ENCODE results near the gene FOXI1.
"Not testable (repeated sequence)": the region's sequence is repeated elsewhere in the genome, so short reads cannot be mapped to it uniquely, and the experiment has no call there.

The FOXI1 gene

GRCh38 chr5:170094329-170094728, 11.4 kb upstream of the FOXI1 start:
- not testable (repeated sequence) for DNase-seq

- peak; percentile 84 to 85 for DNase-seq
Measured at GRCh38 chr5:170095646-170096045, 10.1 kb upstream of the FOXI1 start.

GRCh38 chr5:170097934-170098333, 7.8 kb upstream of the FOXI1 start:
- peak; percentile 28 to 38 for DNase-seq

GRCh38 chr5:170100066-170100943, 5.4 kb upstream of the FOXI1 start:
- DNase-seq, result peak; percentile 57 to 93

DNA sequence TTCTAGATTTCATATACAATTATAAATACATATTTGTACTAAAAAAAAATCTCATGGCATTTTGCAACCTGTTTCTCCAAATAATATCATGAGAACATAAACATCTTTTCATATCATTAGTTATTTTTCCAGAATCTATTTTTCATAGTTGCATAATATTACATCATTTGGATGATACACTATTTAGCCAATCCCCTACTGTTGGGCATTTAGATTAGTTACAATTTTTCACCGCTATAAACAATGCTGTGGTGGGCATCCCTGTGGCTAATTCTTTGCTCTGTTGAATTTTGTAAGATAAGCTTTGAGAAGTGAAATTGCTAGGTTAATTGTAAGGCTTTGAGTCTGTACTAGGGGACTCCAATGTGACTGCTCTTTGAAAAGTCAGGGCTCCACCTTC, 2.2 kb upstream of the FOXI1 start:
- no peak for DNase-seq

GRCh38 chr5:170104299-170104698, 1.4 kb upstream of the FOXI1 start:
- DNase-seq, result no peak

- no peak for DNase-seq
Measured at GRCh38 chr5:170104710-170105109, 987 bp upstream of the FOXI1 start.

DNA sequence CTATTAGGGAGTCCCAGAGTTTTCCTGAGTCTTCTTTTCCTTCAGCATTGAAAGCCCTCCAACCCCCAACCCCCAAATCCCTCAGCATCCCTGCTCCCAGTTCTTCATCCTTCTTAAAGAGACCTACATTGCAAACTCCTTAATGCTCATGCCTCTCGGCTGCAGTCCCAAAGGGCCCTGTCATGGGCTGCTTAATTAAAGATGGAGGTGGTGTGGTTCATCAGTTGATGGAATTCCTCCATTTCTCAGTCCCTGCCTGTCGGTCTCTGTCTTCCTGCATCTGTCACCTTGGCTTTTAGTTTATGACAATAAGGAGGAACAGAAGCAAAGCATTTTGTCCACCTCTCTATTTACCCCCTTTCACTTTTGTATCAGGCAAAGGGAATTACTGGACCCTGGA, 2.0 kb downstream of the FOXI1 start:
- DNase-seq, result no peak

- no peak for DNase-seq
Measured at GRCh38 chr5:170108266-170108785, 2.6 kb downstream of the FOXI1 start.

DNA sequence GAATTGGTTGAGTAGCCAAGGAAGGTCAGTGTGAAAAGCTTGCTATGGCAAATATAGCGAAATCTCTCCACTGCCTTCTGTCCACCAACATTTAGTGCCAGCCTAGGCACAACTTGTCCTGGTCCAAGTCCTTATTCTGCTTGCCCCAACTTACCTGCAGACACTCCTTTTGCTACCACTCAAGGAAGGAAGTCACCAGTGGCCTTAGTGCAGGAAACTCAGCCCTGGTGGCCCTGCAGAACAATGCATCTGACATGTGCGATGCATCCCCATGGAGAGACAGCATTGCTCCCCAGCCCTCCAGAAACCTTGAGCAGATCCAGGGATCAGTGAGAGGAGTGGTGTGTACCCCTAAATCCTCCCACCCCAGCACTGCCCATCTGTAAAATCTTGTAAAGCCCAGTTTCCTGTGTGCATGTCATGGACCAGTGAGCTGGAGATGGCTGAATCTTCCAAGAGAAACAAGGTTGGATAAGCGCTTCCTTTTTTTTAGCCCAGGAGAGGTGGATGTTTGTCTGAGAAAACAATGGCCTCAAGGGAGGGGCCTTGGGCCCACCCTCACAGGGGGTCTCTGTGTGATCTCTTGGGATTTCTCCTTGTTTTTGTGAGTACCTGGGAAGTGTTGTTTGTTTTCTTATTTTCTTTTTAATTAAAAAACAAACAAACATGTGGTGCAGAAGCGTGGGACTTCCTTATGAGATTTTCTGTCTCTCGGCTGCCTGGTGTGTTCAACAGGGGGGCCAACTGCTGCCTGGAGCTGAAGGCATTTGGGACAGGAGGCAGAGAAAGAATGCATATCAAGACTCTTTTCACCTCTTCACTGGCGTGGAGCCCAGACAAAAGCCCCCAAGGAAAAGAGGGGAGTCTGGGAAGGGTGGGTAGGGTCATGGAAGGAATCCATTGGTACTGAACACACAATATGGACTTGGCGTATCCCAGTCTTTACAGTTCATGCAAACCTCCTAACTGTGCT, 3.6 kb downstream of the FOXI1 start:
- no peak for DNase-seq

GRCh38 chr5:170110403-170111087, 4.8 kb downstream of the FOXI1 start:
- no peak for DNase-seq

GRCh38 chr5:170111088-170111785, 5.5 kb downstream of the FOXI1 start:
- DNase-seq, result no peak

DNA sequence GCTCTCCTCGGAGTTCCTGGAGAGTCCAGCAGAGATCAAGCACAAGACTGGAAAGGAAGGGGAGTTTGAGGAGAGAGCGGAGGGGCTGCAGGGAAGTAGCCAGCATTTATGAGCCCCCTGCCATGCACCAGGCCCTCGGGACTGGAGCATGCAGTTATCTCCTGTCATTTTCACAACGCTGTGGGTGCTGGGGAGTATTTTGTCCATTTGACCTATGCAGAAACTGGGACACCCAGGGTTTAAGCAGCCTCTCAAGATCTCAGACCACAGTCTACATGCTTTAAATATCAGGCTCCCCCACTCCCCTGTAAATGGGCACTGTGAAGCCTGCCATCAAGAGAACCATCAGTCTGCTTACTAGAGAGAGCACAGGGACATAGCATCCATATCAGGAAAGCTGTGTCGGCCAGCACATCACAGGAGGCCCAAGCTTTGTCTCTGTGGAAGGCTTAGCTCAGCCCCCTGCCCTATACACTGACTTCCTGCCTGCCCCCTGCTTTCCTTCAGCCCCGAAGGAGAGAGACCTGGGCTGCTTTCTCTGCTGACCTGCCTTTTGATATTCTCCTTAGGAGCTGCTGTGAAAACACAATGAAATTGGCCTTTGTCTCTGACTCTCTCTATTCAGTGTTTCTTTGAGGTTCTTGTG, 7.3 kb downstream of the FOXI1 start:
- DNase-seq, result no peak

- peak; percentile 48 to 62 for DNase-seq
Measured at GRCh38 chr5:170113522-170113900, 7.8 kb downstream of the FOXI1 start.

- DNase-seq, result no peak
Measured at GRCh38 chr5:170114271-170114670, 8.6 kb downstream of the FOXI1 start.

- DNase-seq, result no peak
Measured at GRCh38 chr5:170115925-170116324, 10.2 kb downstream of the FOXI1 start.

GRCh38 chr5:170117736-170118135, 12.0 kb downstream of the FOXI1 start:
- DNase-seq, result no peak

DNA sequence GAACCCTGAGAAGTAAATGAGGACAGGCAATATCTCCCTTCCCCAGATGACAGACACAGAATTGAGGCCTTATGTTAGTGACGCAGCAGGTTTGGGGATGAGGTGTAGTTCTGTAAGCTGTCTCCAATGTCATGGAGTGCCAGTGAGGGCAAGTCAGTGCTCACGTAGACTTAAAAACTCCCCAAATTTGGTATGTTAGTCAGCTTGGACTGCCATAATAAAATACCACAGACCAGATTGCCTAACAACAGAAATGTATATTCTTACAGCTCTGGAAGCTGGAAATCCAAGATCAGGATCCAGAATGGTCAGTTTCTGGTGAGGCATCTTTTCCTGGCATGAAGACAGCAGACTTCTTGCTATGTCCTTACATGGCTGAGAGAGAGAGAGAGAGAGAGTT, 14.9 kb downstream of the FOXI1 start:
- DNase-seq, result no peak

GRCh38 chr5:170121321-170121720, 15.6 kb downstream of the FOXI1 start:
- no peak for DNase-seq

DNA sequence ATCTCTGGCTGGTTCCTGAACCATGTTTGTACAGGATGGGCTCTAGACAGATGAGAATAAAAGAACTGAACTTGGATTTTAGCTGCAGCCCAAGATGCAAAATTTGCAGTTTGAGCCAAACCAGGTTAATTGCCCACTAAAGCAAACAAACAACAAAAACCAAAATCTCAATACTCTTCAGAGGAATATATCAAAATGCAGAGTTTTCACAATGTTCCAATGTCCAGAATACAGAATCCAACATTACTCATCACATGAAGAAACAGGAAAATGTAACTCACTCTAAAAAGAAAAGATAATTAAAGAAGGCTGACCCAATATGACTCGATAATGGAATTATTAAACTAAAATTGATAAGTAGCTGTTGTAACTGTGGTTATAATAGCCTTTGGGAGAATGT, 20.4 kb downstream of the FOXI1 start:
- DNase-seq, result no peak

DNA sequence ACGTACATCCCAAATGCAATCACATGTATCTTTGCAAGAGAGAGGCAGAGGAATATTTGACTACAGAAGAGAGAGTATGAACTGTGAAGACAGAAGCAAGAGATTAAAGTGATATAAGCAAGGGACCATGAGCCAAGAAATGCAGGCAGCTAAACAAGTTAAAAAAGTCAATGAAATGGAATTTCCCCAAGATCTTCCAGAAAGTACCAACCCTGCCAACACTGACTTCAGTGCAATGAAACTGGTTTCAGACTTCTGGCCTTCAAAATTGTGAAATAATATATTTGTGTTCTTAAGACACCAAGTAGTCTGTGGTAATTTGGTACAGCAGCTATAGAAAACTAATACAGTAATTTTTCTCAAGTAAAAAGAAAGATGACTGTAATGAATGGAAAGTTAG, 20.9 kb downstream of the FOXI1 start:
- DNase-seq, result peak; percentile 3 to 26

GRCh38 chr5:170131235-170131634, 25.5 kb downstream of the FOXI1 start:
- DNase-seq, result no peak
